Large intestine (tissue), 1 donor: Measurements from ENCODE around the gene ZNF692. TPM values are rescaled to one million over a fixed set of nuclear protein-coding genes. Genes with fewer than 3 reads are reported as not detected.

Experiments used
- polyA plus RNA-seq: library from polyadenylated mRNA; unstranded; fragments of 120-200 nt; gene quantifications from one replicate; pipeline ENCODE4 v1.2.1, GENCODE V29; 2013

The ZNF692 gene
- polyA plus RNA-seq, 1 donor = 58.4 TPM

Other genes starting within 250 kb of the ZNF692 start
- not detected for gene OR2T11, start 224.0 kb downstream of the ZNF692 start, polyA plus RNA-seq
- gene OR2T35, start 213.8 kb downstream of the ZNF692 start, polyA plus RNA-seq = not detected
- not detected for gene OR2T27, start 203.6 kb downstream of the ZNF692 start, polyA plus RNA-seq
- gene OR14I1, start 156.3 kb downstream of the ZNF692 start, polyA plus RNA-seq = not detected
- 2.1 TPM for gene LYPD8, start 103.3 kb downstream of the ZNF692 start, polyA plus RNA-seq
- 31.1 TPM for gene SH3BP5L, start 33.2 kb downstream of the ZNF692 start, polyA plus RNA-seq
- 22.4 TPM for gene ZNF672, start 20.9 kb downstream of the ZNF692 start, polyA plus RNA-seq
- 10.3 TPM for gene PGBD2, start 47.1 kb upstream of the ZNF692 start, polyA plus RNA-seq